HL-60/S4 (cell line): ENCODE results near the gene CRY2.

Source experiments
- in situ Hi-C: fragments of 300-500 bp; cut with MboI; formaldehyde crosslinking; loops from 2 replicates; pipeline ENCODE4 v1.14.3; 2022; ENCODE audit warnings: low sequenced_read_pairs

Gene CRY2

DNA sequence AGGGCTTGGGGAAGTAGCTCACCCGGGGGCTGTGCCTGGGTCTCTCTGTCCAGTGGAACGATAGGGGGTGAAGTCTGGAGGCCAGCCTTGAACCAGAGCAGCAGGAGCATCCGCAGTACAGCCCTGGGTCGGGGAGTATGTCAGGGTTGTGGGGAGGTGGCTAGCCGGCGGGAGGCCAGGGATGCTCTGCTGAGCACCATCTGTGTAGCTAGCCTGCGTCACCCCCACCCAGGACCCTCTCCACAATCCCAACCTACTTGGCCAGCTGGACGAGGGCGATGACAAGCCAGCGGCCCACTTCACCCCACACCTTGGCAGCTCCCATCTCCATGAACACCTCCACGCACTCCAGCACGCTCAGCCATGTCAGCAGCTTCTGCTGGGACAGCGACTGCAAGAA lies 68.2 kb downstream of the CRY2 start:
- in situ Hi-C loops: no loop called here

DNA sequence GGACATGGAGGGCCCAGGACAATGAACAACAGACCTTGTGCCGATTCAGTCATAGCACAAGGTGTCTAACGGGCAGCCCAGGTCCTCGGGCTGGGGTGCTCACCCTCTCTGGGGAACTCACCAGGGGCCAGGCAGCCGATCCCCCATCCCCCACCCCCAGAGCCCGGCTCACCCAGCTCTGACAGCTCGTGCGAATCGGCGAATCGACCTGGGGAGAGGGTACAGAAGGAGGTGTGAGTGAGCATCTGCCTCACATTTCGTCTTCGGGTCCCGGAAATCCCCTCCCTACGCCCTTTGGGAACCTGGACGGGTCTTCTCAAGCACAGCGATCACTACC lies 70.0 kb downstream of the CRY2 start:
- in situ Hi-C loops: no loop called here

DNA sequence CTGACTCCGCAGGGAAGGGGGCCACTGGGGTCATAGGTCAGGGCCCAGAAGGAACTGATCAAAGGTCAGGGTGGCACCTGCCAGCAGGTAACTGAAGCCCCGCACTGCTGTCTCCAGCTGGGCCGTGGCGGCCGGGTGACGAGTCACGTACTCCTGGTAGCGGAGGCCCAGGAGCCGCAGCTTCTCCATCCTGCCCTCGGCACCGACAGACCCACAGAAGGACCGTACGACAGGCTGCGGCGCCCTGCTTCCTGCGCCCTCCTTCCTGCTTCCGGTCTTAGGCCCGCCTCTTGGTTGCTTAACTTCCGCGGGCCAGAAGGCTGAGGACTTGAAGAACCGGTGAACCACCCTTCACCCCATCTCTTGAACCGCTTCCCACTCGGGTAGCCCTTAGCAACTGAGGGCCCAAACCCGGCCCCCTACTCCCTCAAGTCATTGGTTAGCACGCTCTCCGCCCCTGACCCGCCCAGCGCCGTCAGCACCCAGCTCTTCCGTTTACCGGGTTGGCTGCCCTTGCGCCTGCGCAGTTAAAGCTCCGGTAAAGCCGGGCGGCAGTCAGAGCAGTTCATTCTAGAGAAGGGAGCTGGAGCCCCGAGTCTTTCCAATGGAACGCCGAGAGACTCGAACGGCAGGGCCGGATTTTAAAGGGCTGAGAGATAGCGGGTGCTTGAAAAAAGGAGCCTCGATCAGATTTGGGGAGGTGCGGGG lies 70.5 kb downstream of the CRY2 start, which contains the start of gene PEX16:
Gene PEX16 (minus strand): TSS at position 255 of the 708 bp plus-strand sequence. CDS start 66 bp downstream, at position 189.
- in situ Hi-C loops: no loop called here

DNA sequence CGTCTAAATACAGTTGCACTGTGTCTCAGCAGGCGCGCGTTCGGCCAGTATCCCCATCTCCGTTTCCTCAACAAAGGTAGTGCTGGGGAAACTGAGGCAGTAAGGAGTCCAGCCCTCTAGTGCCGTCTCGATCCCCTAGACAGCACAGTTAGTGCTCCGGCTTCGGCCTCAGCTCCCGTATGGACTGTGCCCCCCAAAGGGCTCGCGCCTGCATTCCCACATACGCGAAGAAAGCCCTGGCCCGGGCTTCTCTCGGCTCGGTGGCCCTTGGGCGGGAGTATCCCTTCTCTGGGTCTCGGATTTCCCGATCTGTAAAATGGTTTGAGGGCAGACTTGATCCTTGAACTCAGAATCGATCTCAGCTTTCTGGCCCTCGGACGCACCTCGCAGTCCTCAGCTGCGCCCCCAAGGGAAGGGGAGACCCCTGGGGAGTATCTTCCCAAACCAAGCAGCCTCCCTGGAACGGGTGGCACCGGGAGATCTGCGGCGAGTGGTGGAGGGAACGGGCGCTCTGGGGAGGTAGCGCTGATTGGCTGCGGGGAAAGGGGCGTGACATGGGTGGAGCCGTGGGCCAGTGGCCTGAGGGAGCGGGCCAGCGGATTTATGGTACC lies 71.2 kb downstream of the CRY2 start:
- in situ Hi-C loops: no loop called here

DNA sequence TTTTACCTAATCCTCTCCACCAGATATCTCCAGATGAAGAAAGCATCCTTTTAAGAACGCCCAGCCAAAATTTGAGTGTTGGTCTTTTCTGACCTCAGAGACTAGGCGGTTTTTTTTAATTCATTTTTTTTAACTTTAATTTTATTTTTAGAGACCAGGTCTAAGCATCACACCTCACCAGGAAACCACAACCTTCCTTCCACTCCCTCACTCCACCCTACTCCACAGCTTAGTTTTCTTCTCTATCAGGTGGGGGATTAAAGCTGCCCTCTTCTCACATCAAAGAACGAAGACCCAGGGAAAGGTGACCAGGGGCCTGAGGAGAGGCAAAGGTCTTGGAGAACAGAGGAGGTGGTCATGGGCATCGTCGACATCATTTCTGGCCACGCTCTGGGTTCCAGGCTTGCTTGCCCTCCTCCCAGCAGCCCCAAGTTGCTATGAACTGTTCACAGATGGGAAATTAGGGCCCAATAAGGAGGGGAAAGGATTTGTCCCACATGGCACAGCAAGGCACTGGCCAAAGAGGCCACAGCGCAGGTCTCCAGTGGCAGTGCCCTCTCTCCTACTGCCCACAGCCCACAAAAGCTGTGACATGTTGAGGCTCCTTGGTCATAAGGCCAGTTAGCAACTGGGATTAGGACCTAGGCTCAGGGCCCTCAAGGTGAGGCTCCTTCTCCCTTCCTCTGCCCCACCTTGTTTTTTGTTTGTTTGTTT lies 71.8 kb downstream of the CRY2 start:
- in situ Hi-C loops: no loop called here

DNA sequence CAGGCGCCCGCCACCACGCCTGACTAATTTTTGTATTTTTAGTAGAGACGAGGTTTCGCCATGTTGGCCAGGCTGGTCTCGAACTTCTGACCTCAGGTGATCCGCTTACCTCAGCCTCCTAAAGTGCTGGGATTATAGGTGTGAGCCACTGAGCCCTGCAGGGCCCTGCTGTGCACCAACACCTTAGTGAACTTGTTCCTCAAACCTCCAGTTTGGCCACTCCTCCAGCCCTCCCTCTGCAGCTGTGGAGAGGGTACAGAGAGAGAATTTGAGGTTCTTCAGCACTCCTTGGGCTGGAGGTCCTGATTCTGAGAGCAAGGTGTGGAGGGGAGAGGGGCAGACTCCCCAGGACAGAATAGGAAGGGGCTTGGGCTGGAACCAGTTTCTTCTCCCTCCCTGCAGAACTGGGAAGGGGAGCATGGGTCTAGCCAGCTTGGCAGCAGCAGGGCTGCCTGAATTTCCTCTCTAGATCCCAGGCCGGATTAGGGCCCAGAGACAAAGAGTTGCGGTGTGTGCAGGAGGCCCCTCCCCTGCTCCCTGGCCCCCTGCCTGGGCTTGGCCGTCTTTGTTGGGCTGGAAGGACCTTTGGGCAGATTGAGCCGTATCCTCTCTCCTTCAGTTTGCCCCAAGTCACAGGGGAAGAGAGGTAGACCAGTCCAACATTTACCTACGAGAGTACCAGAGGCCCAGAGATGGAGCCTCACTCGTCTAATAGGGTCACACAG lies 72.7 kb downstream of the CRY2 start:
- in situ Hi-C loops: no loop called here

DNA sequence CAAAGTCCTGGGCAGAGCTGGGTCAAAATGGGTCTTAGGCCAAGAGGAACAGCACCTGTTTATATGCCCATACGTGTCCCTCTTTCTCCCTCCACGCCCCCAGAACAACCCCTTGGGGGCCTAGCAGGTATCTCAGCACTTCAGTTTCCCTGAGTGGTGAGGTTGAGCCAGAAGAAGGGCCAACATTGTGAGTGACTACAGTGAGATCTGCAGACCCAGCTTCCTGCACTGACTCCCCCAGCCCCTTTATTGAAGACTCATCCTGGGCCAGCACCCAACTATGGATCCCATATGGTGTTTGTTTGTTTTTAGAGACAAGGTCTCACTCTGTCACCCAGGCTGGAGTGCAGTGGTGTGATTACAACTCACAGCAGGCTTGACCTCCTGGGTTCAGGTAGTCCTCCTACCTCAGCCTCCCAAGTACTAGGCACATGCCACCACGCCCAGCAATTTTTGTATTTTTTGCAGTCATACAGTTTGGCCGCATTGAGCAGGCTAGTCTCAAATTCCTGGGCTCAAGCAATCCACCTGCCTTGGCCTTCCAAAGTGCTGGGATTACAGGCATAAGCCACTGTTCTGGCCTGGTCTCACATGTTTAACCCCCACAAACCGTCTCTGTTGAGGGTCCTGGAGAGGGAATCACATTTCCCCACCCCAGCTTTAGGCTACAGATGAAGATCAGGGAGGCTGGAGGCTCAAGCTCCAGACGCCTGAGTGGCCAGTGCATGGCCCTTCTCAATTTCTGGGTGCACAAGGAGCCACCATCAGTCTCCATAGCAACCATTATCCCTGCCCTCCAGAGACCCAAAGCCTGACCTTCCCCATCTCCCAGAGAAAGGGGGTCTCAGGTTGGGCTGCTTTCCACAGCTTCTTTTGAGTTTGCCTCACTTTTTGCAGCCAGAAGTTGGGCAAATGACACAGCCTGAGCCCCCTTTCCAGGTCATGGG lies 73.5 kb downstream of the CRY2 start:
- in situ Hi-C loops: no loop called here

DNA sequence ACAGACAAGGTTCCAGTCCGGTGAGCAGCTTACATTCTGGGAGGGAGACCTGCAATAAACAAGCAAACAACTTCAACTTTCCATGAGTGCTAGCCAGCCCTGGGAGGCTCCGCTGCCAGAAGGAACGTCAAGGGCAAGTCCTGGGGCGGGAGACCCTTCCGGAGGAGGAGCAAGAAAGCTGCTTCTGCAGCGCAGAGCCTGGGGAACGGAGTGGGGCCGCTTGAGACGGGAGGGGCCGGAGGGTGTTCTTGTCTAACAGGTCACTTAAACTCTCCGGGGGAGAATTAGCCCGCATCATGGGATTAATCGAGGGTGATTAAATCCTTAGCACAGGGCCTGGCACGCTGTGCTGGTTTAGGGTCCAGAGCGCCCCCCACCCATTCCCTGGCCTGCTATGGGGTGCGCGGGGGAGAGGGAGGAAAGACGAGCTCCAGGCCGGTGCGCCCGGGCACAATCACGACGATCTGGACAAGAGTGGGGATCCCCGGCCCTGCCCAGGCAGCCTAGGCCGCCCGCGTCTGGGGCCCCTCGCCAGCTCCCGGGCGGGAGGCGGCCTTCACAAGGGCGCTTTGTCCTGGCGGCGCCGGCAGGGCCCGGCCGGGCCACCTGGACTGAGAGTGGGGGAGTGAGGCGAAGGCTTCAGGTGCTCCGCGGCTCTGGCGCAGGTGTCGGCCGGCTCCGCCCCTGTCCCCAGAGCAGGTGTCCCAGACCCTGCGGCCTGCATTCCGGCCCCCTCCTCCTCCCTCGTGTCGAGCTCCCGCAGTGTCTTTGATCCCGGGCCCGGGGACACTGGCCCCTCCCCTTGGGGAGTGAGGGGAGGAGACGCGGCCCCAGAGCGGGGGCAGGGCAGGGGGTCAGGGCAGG lies 74.5 kb downstream of the CRY2 start:
- in situ Hi-C loops: no loop called here

DNA sequence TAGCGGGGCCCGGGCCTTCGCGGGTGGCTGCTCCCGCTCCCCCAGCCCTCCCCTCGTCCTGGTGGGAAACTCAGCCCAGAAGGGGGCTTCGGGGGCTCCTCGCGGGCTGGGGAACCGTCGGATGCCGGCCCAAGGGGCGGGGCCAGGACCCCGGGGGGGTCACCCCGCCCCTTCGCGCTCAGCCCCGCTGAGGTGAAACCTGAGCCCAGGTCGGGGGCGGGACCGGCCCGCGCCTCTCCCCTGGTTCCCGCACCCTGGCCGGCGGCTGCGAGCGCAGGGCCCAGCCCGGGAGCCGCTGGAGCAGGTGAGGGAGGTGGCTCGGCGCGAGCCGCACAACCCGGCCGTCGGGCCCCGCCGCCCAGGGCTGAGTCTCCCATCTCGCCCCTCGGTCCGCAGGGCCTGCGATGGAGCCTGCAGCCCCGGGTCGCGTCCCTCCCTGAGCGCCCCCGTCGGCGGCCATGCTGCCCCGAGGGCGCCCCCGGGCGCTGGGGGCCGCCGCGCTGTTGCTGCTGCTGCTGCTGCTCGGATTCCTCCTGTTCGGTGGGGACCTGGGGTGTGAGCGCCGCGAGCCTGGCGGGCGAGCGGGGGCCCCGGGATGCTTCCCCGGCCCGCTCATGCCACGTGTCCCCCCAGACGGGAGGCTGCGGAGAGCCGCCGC lies 75.3 kb downstream of the CRY2 start, which contains the start of gene LARGE2:
Gene LARGE2 (plus strand): TSS at position 232 of the 658 bp plus-strand sequence. CDS start 227 bp downstream, at position 459.
- in situ Hi-C loops: no loop called here

DNA sequence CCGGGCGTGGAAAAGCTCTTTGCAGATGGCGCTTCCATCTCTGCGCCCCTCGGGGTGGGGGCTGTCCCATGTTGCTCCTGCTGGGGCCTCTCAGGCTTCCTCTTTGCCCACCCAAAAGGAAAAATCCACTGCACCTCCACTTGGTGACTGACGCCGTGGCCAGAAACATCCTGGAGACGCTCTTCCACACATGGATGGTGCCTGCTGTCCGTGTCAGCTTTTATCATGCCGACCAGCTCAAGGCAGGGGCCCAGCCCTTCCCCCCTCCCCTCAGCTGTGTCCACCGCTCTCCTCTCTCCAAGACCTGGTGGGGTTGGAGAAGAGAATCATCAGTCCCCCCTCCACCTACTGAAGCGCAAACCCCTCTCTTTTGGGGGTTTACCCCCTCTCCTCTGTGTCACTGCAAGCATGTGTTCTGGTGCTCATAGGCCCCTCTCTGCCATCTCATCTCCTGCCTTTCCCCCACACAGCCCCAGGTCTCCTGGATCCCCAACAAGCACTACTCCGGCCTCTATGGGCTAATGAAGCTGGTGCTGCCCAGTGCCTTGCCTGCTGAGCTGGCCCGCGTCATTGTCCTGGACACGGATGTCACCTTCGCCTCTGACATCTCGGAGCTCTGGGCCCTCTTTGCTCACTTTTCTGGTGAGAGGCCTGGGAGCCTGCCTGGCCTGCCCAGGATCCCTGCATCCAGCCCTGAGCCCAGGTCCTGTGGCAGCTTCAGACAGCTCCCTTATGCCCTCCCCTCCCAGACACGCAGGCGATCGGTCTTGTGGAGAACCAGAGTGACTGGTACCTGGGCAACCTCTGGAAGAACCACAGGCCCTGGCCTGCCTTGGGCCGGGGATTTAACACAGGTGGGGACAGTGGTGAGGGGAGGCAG lies 77.0 kb downstream of the CRY2 start:
- in situ Hi-C loops: no loop called here

DNA sequence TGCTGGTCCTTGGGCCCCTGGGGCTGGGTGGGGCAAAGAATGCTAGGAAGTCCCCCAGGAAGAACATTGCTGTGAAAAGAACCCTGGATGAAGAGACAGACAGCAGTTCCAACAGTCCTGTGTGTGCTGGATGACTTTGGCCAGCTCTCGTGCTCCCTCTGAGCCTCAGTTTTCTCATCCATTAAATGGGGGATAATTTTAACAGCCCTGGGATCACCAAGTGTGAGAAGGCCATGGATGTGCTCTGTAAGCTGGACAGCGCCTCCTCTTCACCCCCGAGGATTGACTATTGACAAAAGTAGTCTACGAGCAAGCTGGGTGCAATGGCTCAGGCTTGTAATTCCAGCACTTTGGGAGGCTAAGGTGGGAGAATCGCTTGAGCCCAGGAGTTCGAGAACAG lies 77.7 kb downstream of the CRY2 start:
- in situ Hi-C loops: no loop called here

DNA sequence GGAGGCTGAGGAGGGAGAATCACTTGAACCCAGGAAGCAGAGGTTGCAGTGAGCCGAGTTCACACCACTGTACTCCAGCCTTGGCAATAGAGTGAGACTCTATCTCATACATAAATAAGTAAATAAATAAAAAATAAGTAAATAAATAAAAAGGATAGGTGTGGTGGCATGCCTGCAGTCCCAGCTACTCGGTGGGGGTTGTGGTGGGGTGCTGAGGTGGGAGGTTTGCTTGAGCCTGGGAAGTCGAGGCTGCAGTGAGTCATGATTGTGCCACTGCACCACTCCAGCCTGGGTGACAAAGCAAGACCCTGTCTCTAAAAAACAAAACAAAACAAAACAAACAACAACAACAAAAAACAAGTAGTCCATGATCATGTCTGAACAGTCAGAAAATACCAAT lies 78.3 kb downstream of the CRY2 start:
- in situ Hi-C loops: no loop called here

DNA sequence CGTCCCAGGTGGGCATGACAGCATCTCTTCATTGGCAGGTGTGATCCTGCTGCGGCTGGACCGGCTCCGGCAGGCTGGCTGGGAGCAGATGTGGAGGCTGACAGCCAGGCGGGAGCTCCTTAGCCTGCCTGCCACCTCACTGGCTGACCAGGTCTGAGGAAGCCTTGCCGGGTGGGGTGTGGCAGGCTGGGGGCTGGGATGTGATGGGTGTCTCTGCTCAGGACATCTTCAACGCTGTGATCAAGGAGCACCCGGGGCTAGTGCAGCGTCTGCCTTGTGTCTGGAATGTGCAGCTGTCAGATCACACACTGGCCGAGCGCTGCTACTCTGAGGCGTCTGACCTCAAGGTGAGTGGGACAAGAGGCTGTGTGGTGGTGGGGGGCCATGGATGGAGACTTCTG lies 78.7 kb downstream of the CRY2 start:
- in situ Hi-C loops: no loop called here

DNA sequence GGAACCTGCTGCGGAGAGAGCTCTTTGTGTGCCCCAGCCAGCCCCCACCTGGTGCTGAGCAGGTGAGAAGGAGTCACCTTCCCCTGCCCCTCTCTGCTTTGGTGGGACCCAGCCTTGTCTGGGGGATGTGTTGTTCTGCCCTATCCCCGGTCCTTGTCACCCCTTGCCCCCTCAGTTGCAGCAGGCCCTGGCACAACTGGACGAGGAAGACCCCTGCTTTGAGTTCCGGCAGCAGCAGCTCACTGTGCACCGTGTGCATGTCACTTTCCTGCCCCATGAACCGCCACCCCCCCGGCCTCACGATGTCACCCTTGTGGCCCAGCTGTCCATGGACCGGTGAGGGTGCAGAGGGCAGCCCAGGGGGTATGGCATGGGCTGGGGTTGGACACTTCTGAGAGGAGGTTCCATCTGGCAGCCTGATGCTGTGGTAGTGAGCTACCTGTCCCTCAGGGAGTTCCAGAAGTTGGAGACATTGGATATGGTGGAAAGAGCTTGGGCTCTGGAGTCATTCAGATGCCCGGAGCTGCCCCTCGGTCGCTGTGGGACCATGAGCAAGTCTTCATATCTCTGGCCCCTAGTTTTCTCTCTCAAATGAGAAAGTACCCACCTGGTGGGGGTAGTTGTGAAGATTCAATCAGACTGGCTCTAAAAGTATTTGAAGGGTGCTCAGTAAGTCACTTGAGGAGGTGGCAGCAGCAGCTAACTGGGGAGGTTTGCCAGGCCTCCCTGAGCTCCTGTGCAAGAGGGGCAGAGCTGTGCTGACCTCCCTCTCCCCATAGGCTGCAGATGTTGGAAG lies 79.5 kb downstream of the CRY2 start:
- in situ Hi-C loops: no loop called here

DNA sequence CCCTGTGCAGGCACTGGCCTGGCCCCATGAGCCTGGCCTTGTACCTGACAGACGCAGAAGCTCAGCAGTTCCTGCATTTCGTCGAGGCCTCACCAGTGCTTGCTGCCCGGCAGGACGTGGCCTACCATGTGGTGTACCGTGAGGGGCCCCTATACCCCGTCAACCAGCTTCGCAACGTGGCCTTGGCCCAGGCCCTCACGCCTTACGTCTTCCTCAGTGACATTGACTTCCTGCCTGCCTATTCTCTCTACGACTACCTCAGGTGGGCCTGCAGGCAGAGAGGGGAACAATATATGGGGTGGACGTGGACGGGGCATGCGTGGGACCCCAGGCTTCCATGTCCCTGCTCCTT lies 80.0 kb downstream of the CRY2 start:
- in situ Hi-C loops: no loop called here

DNA sequence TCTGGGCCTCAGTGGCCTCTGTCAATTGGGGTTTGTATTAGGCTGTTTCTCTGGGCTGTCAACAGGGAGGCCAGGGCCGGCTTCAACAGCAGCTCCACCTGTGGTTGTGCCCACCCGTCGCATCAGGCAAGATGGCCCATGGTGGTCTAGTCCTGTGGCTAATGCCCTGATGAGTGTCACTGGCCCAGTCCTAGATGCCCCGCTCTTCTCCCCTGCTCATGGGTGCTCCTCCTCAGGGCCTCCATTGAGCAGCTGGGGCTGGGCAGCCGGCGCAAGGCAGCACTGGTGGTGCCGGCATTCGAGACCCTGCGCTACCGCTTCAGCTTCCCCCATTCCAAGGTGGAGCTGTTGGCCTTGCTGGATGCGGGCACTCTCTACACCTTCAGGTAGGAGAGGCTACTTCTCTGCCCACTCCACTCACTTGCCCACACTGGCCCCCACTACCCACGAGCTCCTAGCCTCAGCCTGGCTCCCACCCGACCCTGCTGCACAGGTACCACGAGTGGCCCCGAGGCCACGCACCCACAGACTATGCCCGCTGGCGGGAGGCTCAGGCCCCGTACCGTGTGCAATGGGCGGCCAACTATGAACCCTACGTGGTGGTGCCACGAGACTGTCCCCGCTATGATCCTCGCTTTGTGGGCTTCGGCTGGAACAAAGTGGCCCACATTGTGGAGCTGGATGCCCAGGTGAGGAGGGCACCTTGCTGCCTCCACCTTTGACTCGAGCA lies 80.6 kb downstream of the CRY2 start:
- in situ Hi-C loops: no loop called here
